Measurements from ENCODE around the gene DYSF. TPM values are rescaled to one million over a fixed set of nuclear protein-coding genes. Genes with fewer than 3 reads are reported as not detected.
"Not testable (repeated sequence)": the region's sequence is repeated elsewhere in the genome, so short reads cannot be mapped to it uniquely, and the experiment has no call there.

DYSF gene
- polyA plus RNA-seq, 1 experiment: 1.3 TPM

GRCh38 chr2:71428472-71429383 lies 24.6 kb upstream of the DYSF start:
- CTCF ChIA-PET: interaction anchor here (0.6 to 1.2 kb wide), 3 partner anchors 14 to 64 kb away, joined by 3 to 4 read pairs (median 3); no protein-coding TSS in a partner anchor
- no peaks in the 10 kb centered on the region for H3K27me3 ChIP-seq (ENCODE audit: control insufficient read depth, insufficient read depth, low read length)

DNA sequence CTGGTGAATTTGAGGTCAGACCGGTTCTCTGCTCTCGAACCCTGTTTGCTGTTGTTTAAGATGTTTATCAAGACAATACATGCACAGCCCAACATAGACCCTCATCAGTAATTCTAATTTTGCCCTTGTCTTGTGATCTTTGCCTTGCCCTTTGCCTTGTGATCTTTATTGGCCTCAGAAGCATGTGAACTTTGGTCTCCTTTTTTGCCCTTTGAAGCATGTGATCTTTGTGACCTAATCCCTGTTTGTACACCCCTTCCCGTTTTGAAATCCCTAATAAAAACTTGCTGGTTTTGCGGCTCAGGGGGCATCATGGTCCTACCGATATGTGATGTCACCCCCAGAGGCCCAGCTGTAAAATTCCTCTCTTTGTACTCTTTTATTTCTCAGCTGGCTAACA lies 8.2 kb upstream of the DYSF start:
- H3K27me3 ChIP-seq (ENCODE audit: control insufficient read depth, insufficient read depth, low read length); H3K36me3 ChIP-seq (ENCODE audit: control insufficient read depth, insufficient read depth, low read length); DNase-seq (ENCODE audit: low read depth); CTCF ChIA-PET; POLR2A ChIA-PET; H3K4me3 ChIP-seq (ENCODE audit: low read depth, low read length): not testable (repeated sequence)

More at GRCh38 chr2:71428472-71429383, 24.6 kb upstream of the DYSF start:
- H3K4me3 ChIP-seq (ENCODE audit: low read depth, low read length): no peak overlapping the region
- peaks cover 16% of the 10 kb centered on the region for H3K36me3 ChIP-seq (ENCODE audit: control insufficient read depth, insufficient read depth, low read length)
- no peak for DNase-seq (ENCODE audit: low read depth)
- POLR2A ChIA-PET: no interaction called here
- TF ChIP-seq CTCF (IDR thresholded peaks at IDR 0.05; ENCODE audit: insufficient read depth, low read depth, low read length): no peak

GRCh38 chr2:71446505-71446904 lies 6.9 kb upstream of the DYSF start:
- no peak overlapping the region for H3K4me3 ChIP-seq (ENCODE audit: low read depth, low read length)
- H3K27me3 ChIP-seq (ENCODE audit: control insufficient read depth, insufficient read depth, low read length): peaks cover 3% of the 10 kb centered on the region; the same call in 1 of the 2 replicates
- CTCF ChIA-PET: interaction anchor here (0.6 to 7.2 kb wide), 5 partner anchors 9 to 63 kb away, joined by 3 to 50 read pairs (median 3); no protein-coding TSS in a partner anchor
- POLR2A ChIA-PET: interaction anchor here (0.6 kb wide), 1 partner anchor 10 kb away, joined by 11 read pairs; no protein-coding TSS in a partner anchor
- DNase-seq (ENCODE audit: low read depth): no peak
- H3K36me3 ChIP-seq (ENCODE audit: control insufficient read depth, insufficient read depth, low read length): no peaks in the 10 kb centered on the region; the same call in 1 of the 2 replicates
- TF ChIP-seq CTCF (IDR thresholded peaks at IDR 0.05; ENCODE audit: insufficient read depth, low read depth, low read length): no peak

DNA sequence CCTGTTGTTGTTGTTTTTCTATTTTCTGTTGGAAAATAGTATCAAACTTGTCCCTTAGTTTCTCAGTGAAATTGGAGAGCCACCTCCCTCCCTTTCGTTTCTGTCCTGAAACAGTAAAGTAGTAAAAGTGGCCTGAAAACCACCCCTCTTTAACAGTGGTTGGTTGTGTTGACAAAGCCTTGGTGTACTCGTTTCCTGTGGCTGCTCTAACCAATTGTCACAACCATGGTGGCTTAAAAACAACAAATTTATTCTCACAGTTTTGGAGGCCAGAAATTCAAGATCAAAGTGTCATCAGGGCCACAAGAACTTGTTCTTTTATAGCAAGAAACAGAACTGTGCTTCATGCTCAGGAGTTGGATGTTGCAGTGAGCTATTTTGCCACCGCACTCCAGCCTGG lies 4.0 kb upstream of the DYSF start:
- peaks cover 17% of the 10 kb centered on the region for H3K27me3 ChIP-seq (ENCODE audit: control insufficient read depth, insufficient read depth, low read length)
- no peak for DNase-seq (ENCODE audit: low read depth)
- H3K36me3 ChIP-seq (ENCODE audit: control insufficient read depth, insufficient read depth, low read length): no peaks in the 10 kb centered on the region; the same call in 1 of the 2 replicates
- CTCF ChIA-PET: interaction anchor here (1.4 to 7.2 kb wide), 3 partner anchors 10 to 61 kb away, joined by 4 to 50 read pairs (median 4); no protein-coding TSS in a partner anchor
- H3K4me3 ChIP-seq (ENCODE audit: low read depth, low read length): no peak overlapping the region
- no peak for TF ChIP-seq CTCF (IDR thresholded peaks at IDR 0.05; ENCODE audit: insufficient read depth, low read depth, low read length)
- POLR2A ChIA-PET: no interaction called here

GRCh38 chr2:71451705-71452104 lies 1.7 kb upstream of the DYSF start:
- ChIA-PET POLR2A (no interaction called here), CTCF (interaction anchor here (0.9 to 7.2 kb wide), 4 partner anchors 10 to 153 kb away, joined by 3 to 50 read pairs (median 3); no protein-coding TSS in a partner anchor)
- DNase-seq (ENCODE audit: low read depth): no peak
- no peaks in the 10 kb centered on the region for H3K36me3 ChIP-seq (ENCODE audit: control insufficient read depth, insufficient read depth, low read length)
- peaks cover 25% of the 10 kb centered on the region for H3K27me3 ChIP-seq (ENCODE audit: control insufficient read depth, insufficient read depth, low read length)
- no peak overlapping the region for H3K4me3 ChIP-seq (ENCODE audit: low read depth, low read length)
- TF ChIP-seq CTCF (IDR thresholded peaks at IDR 0.05; ENCODE audit: insufficient read depth, low read depth, low read length): no peak
